KOPT-K1 (cell line): ENCODE results near the gene TM9SF1.

Experiments
- H3K27ac ChIP-seq: fragments of 200-600 bp; sonication (generic); 2 replicates; pipeline ENCODE4 v1.5.1; 2016; ENCODE audit warnings: antibody characterized with exemption, mild to moderate bottlenecking, low read depth, low read length; ENCODE audit not compliant: poor library complexity, severe bottlenecking
- H3K36me3 ChIP-seq: fragments of 200-600 bp; sonication (generic); 2 replicates; pipeline ENCODE4 v1.5.1; 2017; ENCODE audit warnings: antibody characterized with exemption, mild to moderate bottlenecking, low read length, moderate library complexity; ENCODE audit not compliant: insufficient read depth
- H3K9me3 ChIP-seq: fragments of 200-600 bp; sonication (generic); 2 replicates; pipeline ENCODE4 v1.5.1; 2017; ENCODE audit warnings: antibody characterized with exemption, low read length, mild to moderate bottlenecking; ENCODE audit not compliant: insufficient read depth, poor library complexity, severe bottlenecking

The TM9SF1 gene

DNA sequence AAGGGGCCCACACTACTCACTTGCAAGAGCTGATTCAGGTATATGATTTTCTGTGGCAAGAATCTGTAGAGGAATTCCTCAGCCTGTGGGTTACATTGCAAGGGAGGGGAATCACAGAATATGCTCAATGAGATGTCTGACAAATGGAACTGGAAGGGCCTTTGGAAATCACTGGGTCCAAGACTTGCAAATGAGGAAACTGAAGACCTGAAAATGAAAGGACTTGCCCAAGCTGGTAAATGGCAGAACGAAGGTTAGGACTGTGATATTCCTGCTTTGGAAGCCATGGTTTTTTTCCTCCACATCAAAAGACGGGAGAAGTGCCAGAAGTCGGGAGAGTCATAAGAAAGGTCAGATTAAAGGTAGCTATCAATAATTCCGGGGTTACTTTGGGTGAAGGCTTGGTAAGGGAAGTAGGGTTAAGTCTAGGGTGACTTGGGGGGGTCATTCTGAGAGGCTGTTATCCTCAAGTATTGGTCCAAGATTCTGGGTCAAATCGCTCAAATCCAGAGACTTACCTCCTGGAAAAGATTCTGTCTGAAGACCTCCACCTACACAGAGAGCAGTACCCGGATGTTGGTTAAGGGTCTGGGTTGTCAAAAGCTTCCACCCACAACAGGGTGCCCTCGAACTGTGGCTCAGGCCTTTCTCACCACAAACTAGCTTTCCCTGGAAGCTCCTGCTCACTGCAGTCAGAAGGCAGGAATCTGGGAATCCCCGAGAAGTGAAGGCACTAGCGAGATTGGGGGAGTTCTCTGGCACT, 49.4 kb downstream of the TM9SF1 start:
- Histone ChIP-seq H3K27ac (peak overlapping the region; percentile 96), H3K9me3 (no peaks in the 10 kb centered on the region)

DNA sequence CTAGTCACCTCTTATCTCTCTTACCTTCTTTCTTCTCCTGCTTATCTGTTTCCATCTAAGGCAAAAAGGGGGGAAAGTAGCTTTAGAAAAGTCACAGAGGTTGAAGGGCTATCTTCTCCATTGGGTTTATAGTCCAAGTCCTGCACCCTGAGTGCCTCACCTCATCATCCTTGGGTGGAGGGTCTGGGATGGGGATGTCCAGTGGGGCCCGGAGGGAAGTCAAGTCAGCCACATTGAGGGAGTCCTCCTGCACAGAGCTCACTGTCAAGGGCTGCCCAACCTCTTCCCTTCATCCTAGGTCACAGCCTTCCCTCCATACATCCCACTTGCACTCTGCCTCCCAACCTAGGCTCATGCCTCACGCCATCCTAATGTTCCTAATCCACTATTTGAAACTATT, 50.0 kb downstream of the TM9SF1 start:
- Histone ChIP-seq H3K27ac (peak overlapping the region; percentile 96), H3K9me3 (no peaks in the 10 kb centered on the region), H3K36me3 (peaks cover 46% of the 10 kb centered on the region)

More for the DNA sequence above, 49.4 kb downstream of the TM9SF1 start:
- peaks cover 53% of the 10 kb centered on the region for H3K36me3 ChIP-seq

DNA sequence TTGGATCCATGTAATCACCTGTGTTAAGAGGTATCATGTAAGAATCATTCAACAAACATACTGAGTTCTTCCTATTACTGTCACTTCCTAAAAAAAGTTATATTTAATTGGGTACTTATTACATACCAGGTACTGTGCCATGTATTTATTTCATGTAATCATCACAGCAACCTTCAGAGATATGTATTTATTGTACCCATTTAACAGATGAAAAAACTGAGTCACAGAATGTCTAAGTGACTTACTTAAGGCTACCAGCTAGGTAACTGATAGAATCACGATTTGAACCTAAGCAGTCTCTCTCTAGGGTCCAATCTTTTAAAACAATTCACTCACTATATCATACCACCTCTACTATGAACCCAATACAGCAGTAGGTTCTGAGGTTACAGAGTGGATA, 50.8 kb downstream of the TM9SF1 start:
- H3K9me3 ChIP-seq, result no peaks in the 10 kb centered on the region
- H3K36me3 ChIP-seq, result peaks cover 42% of the 10 kb centered on the region
- no peak overlapping the region for H3K27ac ChIP-seq

DNA sequence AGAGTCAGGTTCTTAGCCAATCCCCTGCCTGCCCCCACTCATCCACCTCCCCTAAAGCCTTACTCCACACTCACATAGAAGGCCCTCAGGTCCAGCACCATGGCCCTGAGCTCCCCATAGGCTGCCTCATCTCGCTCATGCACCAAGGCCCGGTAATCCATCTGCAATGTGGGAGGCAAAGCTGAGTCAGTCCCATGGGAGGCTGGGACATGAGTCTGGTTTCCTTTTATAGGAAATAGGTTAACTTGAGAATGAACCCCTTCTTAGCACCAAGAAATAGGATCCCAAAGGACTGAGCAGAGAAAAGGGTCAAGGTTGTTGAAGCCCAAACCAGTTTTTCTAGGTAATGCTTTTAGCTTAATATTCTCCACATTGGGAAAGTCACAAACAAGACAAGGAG, 51.7 kb downstream of the TM9SF1 start:
- Histone ChIP-seq H3K27ac (no peak overlapping the region), H3K36me3 (peaks cover 42% of the 10 kb centered on the region), H3K9me3 (no peaks in the 10 kb centered on the region)

DNA sequence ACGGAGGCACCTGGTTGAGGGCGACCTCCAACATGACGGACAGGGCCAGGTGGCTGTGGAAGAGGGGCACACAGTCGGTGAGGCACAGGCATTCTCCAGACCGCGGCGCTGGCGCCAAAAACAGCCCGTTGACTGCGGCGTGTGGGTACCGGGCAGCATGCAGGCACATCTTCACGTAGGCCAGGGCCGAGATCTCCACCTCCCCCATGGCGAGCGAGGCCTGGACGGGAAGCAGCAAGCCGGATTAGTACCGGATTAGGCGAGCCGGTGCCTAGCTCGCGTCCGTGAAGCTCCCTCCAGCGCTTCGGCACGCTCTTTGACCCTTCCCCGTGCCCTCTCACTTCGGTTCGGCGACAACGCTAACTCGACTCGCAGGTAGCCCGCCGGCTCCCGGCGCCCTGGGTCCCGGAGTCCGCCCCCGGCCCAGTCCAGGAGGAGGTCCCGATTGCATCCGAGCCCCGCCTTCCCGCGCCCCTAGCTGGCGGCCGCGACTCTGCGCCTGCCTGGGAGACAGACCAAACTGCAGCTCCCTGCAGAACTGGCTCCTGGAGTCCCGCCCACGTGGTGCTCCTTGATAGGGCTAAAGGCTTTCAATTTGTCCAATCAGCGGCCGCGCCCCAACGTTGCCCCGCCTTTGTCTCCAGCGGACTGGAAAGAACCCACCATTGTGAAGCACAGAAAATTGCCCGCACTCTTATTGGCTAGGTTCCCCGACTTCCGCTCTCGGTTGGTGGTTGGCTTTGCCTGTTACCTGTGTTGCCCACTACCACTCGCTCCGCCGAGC, 54.0 kb downstream of the TM9SF1 start, which contains the start of gene EMC9:
TSS of gene EMC9 (minus strand) at position 495 of the 784 bp plus-strand sequence. CDS start at position 208, 287 bp downstream.
- no peaks in the 10 kb centered on the region for H3K9me3 ChIP-seq
- peak within 1 kb of the TSS; percentile 95 for H3K27ac ChIP-seq
- peaks cover 55% of the 10 kb centered on the region for H3K36me3 ChIP-seq

DNA sequence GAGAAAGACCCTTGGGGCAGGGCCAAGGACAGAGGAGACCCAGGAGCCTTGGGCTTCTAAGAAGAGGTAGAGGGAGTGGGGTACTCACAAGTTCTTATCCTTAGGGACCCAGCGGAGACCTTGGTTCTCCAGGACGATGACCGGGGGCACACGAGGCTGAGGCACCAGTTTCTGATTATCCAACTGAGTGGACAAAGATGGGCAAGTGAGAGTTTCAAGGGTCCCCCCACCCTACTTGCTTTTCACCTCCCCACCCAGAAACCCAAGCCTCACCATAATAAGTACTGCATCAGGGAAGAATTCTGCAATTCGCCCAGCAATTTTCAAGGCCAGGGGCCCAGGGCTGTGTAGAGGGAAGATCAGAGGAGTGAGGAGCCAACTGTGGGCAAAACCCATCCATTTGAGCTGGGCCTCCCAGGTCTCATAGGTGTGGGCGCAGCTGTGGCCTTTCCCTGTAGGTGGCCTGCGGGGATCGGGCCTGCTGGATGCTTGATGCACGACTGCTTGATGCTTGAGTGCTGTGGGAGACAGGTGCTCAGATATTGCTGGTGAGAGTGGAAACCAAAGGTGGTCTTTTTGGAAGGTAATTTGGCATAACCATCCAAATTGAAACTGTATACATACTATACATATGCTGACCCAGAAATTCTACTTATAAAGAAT, 55.8 kb downstream of the TM9SF1 start:
- Histone ChIP-seq H3K9me3 (no peaks in the 10 kb centered on the region), H3K27ac (no peak overlapping the region), H3K36me3 (peaks cover 49% of the 10 kb centered on the region)
